Measurements from ENCODE around the gene KLHL10.

Gene KLHL10

DNA sequence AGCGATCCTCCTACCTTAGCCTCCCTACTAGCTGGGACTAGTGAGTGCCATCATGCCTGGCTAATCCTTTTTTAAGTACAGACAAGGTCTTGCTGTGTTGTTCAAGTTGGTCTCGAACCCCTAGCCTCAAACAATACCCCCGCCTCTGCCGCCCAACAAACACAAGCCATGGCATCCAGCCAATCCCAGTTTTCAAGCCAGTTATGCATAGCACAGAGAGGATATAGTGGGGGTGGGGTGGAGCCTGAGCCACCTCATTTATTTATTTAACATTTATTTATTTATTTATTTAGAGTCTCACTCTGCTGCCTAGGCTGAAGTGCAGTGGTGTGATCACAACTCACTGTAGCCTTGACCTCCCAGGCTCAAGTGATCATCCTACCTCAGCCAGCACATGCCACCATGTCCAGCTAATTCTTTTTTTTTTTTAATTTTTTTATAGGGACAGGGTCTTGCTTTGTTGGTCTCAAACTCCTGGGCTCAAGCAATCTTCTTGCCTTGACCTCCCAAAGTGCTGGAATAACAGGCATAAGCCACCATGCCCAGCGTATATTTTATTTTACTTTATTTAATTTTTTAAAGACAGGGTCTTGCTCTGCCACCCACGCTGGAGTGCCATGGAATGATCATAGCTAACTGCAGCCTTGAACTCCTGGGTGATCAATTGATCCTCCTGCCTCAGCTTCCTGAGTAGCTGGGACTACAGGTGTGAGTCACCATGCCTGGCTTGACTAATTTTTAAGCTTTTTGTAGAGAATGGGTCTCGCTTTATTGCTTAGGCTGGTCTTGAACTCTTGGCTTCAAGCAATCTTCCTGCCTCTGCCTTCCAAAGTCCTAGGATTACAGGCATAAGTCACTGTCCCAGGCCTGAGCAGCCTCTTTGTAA lies 53.8 kb downstream of the KLHL10 start:
- H3K27ac ChIP-seq, result no peak overlapping the region
- H3K4me3 ChIP-seq (ENCODE audit: low read depth in 1 of 2, low read length in 1 of 2), result no peak overlapping the region
- H3K9me3 ChIP-seq, result no peaks in the 10 kb centered on the region
- no peaks in the 10 kb centered on the region for H3K4me1 ChIP-seq (ENCODE audit: control insufficient read depth in 1 of 2, insufficient read depth in 1 of 2, low read depth in 1 of 2, low read length in 1 of 2)
- no peaks in the 10 kb centered on the region for H3K27me3 ChIP-seq
- H3K36me3 ChIP-seq, result peaks cover 92% of the 10 kb centered on the region
- no peak for TF ChIP-seq CTCF (IDR thresholded peaks at IDR 0.05)

- Histone ChIP-seq H3K27me3 (no peaks in the 10 kb centered on the region), H3K4me3 (ENCODE audit: low read depth in 1 of 2, low read length in 1 of 2) (no peak overlapping the region), H3K9me3 (no peaks in the 10 kb centered on the region), H3K4me1 (ENCODE audit: control insufficient read depth in 1 of 2, insufficient read depth in 1 of 2, low read depth in 1 of 2, low read length in 1 of 2) (no peaks in the 10 kb centered on the region), H3K36me3 (peaks cover 92% of the 10 kb centered on the region), H3K27ac (no peak overlapping the region)
- TF ChIP-seq CTCF (IDR thresholded peaks at IDR 0.05), result no peak
Measured at GRCh38 chr17:41892021-41892376, 54.4 kb downstream of the KLHL10 start.

GRCh38 chr17:41893384-41893783 lies 55.8 kb downstream of the KLHL10 start:
- Histone ChIP-seq H3K9me3 (no peaks in the 10 kb centered on the region), H3K27ac (no peak overlapping the region), H3K36me3 (peaks cover 92% of the 10 kb centered on the region), H3K27me3 (no peaks in the 10 kb centered on the region), H3K4me3 (ENCODE audit: low read depth in 1 of 2, low read length in 1 of 2) (no peak overlapping the region), H3K4me1 (ENCODE audit: control insufficient read depth in 1 of 2, insufficient read depth in 1 of 2, low read depth in 1 of 2, low read length in 1 of 2) (no peaks in the 10 kb centered on the region)
- no peak for TF ChIP-seq CTCF (IDR thresholded peaks at IDR 0.05)

- Histone ChIP-seq H3K4me1 (ENCODE audit: control insufficient read depth in 1 of 2, insufficient read depth in 1 of 2, low read depth in 1 of 2, low read length in 1 of 2) (no peaks in the 10 kb centered on the region), H3K4me3 (ENCODE audit: low read depth in 1 of 2, low read length in 1 of 2) (no peak overlapping the region), H3K27ac (no peak overlapping the region), H3K27me3 (no peaks in the 10 kb centered on the region), H3K36me3 (peaks cover 93% of the 10 kb centered on the region), H3K9me3 (no peaks in the 10 kb centered on the region)
- no peak for TF ChIP-seq CTCF (IDR thresholded peaks at IDR 0.05)
Measured at GRCh38 chr17:41894791-41895331, 57.2 kb downstream of the KLHL10 start.

GRCh38 chr17:41895617-41896016 lies 58.0 kb downstream of the KLHL10 start:
- H3K4me3 ChIP-seq (ENCODE audit: low read depth in 1 of 2, low read length in 1 of 2), result no peak overlapping the region
- H3K27ac ChIP-seq, result no peak overlapping the region
- H3K4me1 ChIP-seq (ENCODE audit: control insufficient read depth in 1 of 2, insufficient read depth in 1 of 2, low read depth in 1 of 2, low read length in 1 of 2), result no peaks in the 10 kb centered on the region
- no peak for TF ChIP-seq CTCF (IDR thresholded peaks at IDR 0.05)
- no peaks in the 10 kb centered on the region for H3K27me3 ChIP-seq
- no peaks in the 10 kb centered on the region for H3K9me3 ChIP-seq
- H3K36me3 ChIP-seq, result peaks cover 95% of the 10 kb centered on the region
